ENCODE results near the gene DNAJC18.

DNAJC18 gene

DNA sequence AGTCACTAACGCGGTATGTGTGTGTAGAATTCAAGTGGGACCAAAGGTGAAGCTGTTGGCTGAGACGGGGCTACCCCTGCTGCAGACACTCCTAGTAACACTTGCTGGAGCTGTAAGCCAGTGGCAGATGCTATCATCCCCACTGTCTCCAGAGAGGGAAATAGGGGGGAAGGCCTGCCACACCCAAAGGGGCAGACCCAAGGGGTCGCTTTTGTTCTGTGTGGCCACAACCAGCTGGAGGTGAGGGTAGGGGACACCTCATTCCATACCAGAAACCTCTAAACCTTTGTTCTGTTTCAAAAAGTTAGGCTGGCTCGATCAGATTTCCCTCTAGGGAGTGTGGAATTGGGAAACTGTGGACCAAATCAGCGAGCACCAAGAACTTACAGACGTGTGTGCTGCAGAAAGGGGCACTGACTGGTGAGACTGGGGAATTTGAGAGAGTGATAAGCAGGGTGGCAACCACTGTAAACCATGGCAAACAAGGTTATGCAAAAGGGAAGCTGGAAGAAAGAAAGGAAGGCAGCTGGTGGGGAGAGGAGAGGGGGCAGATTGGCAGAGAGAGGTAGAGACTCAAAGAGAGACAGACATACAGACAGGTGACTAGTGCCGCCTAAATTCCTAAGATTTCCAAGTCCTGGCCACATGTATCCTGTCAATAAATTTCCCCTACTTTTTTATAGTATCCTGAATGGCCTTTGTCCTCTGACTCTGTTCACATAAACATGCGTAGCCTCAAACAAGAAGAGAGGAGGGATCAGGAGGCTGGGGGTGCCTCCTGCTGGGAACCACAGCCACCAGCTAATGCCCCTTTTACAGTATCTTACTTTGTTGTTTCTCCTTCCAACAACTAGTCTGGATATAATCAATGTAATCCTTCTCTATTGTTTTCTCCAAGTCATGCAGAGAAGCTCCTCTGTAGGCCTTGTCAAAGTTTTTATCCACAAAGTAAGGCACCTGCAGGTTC, 19.8 kb downstream of the DNAJC18 start:
- Histone ChIP-seq H3K4me1 (no peaks in the 10 kb centered on the region), H3K27me3 (no peaks in the 10 kb centered on the region), H3K9me3 (no peaks in the 10 kb centered on the region), H3K4me3 (ENCODE audit: low read depth, low read length) (no peak overlapping the region), H3K36me3 (peaks cover 22% of the 10 kb centered on the region)
- no peak for DNase-seq
- TF ChIP-seq, protein P1, sequence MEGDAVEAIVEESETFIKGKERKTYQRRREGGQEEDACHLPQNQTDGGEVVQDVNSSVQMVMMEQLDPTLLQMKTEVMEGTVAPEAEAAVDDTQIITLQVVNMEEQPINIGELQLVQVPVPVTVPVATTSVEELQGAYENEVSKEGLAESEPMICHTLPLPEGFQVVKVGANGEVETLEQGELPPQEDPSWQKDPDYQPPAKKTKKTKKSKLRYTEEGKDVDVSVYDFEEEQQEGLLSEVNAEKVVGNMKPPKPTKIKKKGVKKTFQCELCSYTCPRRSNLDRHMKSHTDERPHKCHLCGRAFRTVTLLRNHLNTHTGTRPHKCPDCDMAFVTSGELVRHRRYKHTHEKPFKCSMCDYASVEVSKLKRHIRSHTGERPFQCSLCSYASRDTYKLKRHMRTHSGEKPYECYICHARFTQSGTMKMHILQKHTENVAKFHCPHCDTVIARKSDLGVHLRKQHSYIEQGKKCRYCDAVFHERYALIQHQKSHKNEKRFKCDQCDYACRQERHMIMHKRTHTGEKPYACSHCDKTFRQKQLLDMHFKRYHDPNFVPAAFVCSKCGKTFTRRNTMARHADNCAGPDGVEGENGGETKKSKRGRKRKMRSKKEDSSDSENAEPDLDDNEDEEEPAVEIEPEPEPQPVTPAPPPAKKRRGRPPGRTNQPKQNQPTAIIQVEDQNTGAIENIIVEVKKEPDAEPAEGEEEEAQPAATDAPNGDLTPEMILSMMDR (IDR thresholded peaks at IDR 0.05; ENCODE audit: low read depth, low read length) = no peak

DNA sequence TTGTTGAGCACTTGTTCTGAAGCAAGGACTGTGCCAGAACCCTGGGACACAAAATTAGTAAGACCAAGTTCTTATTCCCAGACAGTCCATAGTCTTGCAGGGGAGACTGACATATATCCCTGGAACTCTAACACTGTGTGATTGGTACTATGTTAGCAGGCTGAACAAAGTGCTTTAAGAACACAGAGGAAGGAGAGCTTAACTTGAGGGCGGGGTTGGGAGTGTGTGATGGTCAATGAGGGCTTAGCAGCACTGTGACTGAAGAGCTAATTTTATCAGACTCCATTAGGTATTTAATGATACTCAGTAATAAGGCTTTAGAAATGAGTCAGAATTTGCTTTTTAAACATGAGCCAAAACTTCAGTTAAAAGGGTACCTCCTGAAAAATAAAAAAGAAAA, 20.5 kb downstream of the DNAJC18 start:
- DNase-seq = no peak
- no peaks in the 10 kb centered on the region for H3K9me3 ChIP-seq
- no peak overlapping the region for H3K4me3 ChIP-seq (ENCODE audit: low read depth, low read length)
- no peaks in the 10 kb centered on the region for H3K27me3 ChIP-seq
- peaks cover 20% of the 10 kb centered on the region for H3K36me3 ChIP-seq
- H3K4me1 ChIP-seq = no peaks in the 10 kb centered on the region
- TF ChIP-seq, protein P1 (IDR thresholded peaks at IDR 0.05; ENCODE audit: low read depth, low read length) = no peak

DNA sequence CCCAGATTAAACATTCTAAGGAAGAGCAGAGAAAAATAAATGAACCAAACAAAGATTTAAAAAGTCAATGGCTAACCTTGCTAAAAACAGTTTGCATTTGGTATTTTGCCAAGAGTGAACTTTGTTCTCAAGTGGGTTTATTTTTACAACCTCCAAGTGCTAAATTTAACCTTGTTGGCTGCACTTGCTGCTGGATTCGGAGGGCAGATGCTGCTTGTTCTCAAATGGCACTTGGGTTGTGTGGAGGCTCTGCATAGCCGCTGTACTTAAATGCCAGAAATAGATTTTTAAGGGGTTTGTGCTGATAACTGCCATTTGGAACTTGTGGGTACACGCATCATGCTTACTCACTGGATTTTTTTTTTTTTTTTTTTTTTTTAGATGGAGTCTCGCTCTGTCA, 22.1 kb downstream of the DNAJC18 start:
- Histone ChIP-seq H3K4me3 (ENCODE audit: low read depth, low read length) (no peak overlapping the region), H3K4me1 (no peaks in the 10 kb centered on the region), H3K27me3 (no peaks in the 10 kb centered on the region), H3K36me3 (peaks cover 19% of the 10 kb centered on the region), H3K9me3 (no peaks in the 10 kb centered on the region)
- TF ChIP-seq, protein P1 (IDR thresholded peaks at IDR 0.05; ENCODE audit: low read depth, low read length) = no peak
- DNase-seq = no peak

DNA sequence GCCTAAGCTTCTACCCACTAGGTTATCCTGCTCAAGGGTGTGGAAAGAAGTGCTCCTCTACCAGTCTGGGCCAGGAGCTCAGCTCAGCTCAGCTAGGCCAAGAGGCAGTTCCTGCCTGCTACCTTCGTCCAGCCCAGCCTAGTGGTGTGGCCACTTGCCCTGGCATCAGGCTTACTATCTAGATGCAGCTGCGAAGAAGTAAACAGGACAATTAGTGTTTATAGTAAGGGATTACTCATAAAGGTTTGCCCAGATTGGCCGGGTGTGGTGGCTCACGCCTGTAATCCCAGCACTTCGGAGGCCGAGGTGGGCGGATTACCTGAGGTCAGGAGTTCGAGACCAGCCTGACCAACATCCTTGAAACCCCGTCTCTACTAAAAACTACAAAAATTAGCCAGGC, 22.7 kb downstream of the DNAJC18 start:
- Histone ChIP-seq H3K9me3 (no peaks in the 10 kb centered on the region), H3K36me3 (peaks cover 16% of the 10 kb centered on the region), H3K4me1 (no peaks in the 10 kb centered on the region), H3K27me3 (no peaks in the 10 kb centered on the region), H3K4me3 (ENCODE audit: low read depth, low read length) (no peak overlapping the region)
- TF ChIP-seq, protein P1 (IDR thresholded peaks at IDR 0.05; ENCODE audit: low read depth, low read length) = no peak
- no peak for DNase-seq

DNA sequence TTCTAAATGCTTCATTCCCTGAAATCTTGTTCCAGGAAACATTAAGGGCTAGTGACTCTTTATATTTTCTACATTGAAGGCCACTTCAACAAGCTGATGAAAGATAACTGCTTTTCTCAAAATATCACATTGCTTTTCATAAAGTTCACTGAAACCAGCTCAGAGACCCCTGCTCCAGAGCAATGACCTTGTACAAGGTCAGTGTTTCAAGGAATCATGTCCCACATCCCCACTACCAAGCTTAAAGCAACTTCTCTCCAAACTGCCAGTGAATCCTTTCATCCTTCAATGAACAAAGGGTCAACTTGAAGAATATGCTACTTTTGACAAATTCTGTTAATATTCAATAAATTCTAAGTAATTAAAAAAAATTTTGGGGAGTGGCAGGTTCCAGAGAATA, 23.5 kb downstream of the DNAJC18 start:
- Histone ChIP-seq H3K9me3 (no peaks in the 10 kb centered on the region), H3K36me3 (peaks cover 16% of the 10 kb centered on the region), H3K4me3 (ENCODE audit: low read depth, low read length) (no peak overlapping the region), H3K27me3 (no peaks in the 10 kb centered on the region), H3K4me1 (no peaks in the 10 kb centered on the region)
- TF ChIP-seq, protein P1 (IDR thresholded peaks at IDR 0.05; ENCODE audit: low read depth, low read length) = no peak
- no peak for DNase-seq

DNA sequence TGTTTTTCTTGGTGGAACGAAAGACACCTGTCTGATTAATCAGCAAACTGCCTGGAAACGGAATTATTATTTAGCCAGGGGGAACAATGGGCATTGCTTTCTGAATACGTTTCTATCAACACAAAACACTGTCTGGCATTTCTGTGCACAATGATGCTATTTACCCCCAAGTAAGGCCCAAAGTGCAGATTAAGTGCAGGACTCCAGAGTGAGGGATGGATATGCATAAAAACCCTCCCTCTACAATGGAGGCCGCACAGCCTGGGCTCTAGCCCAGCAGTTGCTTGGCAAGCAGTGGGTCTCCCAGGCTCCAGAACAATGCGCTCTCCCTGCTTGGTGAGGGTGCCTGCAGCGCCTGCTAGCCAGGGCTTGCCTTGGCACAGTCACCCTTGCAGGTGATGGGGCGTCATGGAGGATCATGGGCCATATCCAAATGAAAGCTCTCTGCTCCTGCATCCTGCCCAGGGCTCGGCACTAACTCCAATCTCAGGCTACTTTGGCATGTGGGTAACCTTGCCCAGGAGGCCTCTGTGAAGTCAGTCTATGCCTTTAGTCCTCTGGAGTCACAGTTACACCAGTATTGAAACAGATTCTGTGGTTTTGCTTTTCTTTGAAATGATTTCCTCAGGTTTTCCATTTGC, 24.0 kb downstream of the DNAJC18 start:
- no peak for DNase-seq
- peaks cover 16% of the 10 kb centered on the region for H3K36me3 ChIP-seq
- no peaks in the 10 kb centered on the region for H3K4me1 ChIP-seq
- H3K9me3 ChIP-seq = no peaks in the 10 kb centered on the region
- no peaks in the 10 kb centered on the region for H3K27me3 ChIP-seq
- TF ChIP-seq, protein P1 (IDR thresholded peaks at IDR 0.05; ENCODE audit: low read depth, low read length) = no peak
- no peak overlapping the region for H3K4me3 ChIP-seq (ENCODE audit: low read depth, low read length)

Measured in BE2C (cell line).